HL-60 (cell line): ENCODE measurements around the gene TUG1.

ENCODE experiments used
- DNase-seq, 2 experiments: peaks; one replicate each; pipeline ENCODE4 v3.0.0-alpha.2; 2010 to 2020; ENCODE audit warnings: low read depth in 1 of 2, low spot score in 1 of 2
- H3K27ac ChIP-seq: fragments of 250-450 bp; sonication (Bioruptor Pico); replicated peaks from 2 replicates; pipeline ENCODE4 v1.5.1; 2020; ENCODE audit warnings: mild to moderate bottlenecking, moderate library complexity
- H3K27me3 ChIP-seq: fragments of 250-450 bp; sonication (Bioruptor Pico); 2 replicates; pipeline ENCODE4 v1.5.1; 2021; ENCODE audit warnings: mild to moderate bottlenecking, moderate library complexity; ENCODE audit not compliant: insufficient read depth, poor library complexity, severe bottlenecking
- H3K4me3 ChIP-seq: replicated peaks from 2 replicates; pipeline ENCODE4 v1.5.1; 2011; ENCODE audit warnings: mild to moderate bottlenecking, control low read depth, low read length; ENCODE audit not compliant: insufficient read depth
- GABPA ChIP-seq: IDR thresholded peaks from 2 replicates; pipeline ENCODE4 v1.6.1; 2012; ENCODE audit warnings: low read depth
- POLR2AphosphoS5 ChIP-seq: IDR thresholded peaks from 2 replicates; pipeline ENCODE4 v1.6.1; 2012; ENCODE audit warnings: low read depth
- SPI1 ChIP-seq: IDR thresholded peaks from 2 replicates; pipeline ENCODE4 v1.6.1; 2012; ENCODE audit warnings: low read depth, mild to moderate bottlenecking, borderline replicate concordance
- TF ChIP-seq, protein P1 (sequence below): IDR thresholded peaks from one replicate; pipeline ENCODE4 v1.5.1; 2011; ENCODE audit warnings: low read length, control low read depth, inconsistent platforms; ENCODE audit not compliant: insufficient read depth
- TF ChIP-seq, protein P2 (sequence below): IDR thresholded peaks from 2 replicates; pipeline ENCODE4 v1.6.1; 2012; ENCODE audit warnings: low read depth; ENCODE audit not compliant: insufficient replicate concordance

The TUG1 gene

DNA sequence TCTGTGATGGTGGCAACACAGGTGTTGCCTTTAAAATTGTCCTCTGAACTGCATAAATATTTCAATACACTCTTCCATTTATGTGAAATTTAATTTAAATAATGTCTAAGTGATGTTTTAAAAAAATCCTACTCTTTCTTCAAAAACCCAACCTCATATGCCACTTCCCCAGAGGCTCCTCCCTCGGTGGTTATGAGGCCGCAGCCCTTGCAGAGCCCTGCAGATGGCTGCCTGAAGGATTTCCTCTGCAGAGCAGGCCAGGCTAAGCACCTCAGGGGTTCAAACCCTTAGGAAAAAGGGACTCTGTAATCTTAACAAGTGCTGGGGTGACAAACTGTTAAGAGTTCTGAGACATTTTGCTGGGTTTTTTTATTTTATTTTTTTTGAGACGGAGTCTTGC lies 25.7 kb upstream of the TUG1 start:
- H3K27ac ChIP-seq = no peak overlapping the region
- TF ChIP-seq, protein P1, sequence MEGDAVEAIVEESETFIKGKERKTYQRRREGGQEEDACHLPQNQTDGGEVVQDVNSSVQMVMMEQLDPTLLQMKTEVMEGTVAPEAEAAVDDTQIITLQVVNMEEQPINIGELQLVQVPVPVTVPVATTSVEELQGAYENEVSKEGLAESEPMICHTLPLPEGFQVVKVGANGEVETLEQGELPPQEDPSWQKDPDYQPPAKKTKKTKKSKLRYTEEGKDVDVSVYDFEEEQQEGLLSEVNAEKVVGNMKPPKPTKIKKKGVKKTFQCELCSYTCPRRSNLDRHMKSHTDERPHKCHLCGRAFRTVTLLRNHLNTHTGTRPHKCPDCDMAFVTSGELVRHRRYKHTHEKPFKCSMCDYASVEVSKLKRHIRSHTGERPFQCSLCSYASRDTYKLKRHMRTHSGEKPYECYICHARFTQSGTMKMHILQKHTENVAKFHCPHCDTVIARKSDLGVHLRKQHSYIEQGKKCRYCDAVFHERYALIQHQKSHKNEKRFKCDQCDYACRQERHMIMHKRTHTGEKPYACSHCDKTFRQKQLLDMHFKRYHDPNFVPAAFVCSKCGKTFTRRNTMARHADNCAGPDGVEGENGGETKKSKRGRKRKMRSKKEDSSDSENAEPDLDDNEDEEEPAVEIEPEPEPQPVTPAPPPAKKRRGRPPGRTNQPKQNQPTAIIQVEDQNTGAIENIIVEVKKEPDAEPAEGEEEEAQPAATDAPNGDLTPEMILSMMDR = no peak
- DNase-seq = peak in 1 of 2 experiments; percentile 9
- no peaks in the 10 kb centered on the region for H3K27me3 ChIP-seq
- H3K4me3 ChIP-seq = no peak overlapping the region

DNA sequence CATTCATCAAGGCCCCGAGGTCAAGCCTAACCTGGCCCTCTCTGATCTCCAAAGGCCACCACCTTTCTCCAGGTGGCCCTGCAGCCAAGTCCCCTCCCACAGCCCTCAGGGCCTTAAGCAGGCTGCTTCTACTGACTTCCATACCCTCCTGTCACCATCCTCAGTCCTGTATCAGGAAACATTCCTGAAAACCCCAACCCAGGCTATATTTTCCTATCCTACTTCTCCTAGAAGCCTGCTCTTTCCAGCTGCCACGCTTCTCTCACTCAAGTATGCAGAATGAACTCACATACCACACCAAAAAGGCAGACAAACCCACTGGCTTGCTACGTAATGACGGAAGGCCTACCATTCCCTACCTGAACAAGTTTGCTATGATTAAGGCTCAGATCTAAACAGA lies 24.1 kb upstream of the TUG1 start:
- no peak overlapping the region for H3K4me3 ChIP-seq
- TF ChIP-seq, protein P2, sequence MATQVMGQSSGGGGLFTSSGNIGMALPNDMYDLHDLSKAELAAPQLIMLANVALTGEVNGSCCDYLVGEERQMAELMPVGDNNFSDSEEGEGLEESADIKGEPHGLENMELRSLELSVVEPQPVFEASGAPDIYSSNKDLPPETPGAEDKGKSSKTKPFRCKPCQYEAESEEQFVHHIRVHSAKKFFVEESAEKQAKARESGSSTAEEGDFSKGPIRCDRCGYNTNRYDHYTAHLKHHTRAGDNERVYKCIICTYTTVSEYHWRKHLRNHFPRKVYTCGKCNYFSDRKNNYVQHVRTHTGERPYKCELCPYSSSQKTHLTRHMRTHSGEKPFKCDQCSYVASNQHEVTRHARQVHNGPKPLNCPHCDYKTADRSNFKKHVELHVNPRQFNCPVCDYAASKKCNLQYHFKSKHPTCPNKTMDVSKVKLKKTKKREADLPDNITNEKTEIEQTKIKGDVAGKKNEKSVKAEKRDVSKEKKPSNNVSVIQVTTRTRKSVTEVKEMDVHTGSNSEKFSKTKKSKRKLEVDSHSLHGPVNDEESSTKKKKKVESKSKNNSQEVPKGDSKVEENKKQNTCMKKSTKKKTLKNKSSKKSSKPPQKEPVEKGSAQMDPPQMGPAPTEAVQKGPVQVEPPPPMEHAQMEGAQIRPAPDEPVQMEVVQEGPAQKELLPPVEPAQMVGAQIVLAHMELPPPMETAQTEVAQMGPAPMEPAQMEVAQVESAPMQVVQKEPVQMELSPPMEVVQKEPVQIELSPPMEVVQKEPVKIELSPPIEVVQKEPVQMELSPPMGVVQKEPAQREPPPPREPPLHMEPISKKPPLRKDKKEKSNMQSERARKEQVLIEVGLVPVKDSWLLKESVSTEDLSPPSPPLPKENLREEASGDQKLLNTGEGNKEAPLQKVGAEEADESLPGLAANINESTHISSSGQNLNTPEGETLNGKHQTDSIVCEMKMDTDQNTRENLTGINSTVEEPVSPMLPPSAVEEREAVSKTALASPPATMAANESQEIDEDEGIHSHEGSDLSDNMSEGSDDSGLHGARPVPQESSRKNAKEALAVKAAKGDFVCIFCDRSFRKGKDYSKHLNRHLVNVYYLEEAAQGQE = no peak
- TF ChIP-seq, protein P1 = no peak
- no peak for TF ChIP-seq SPI1
- TF ChIP-seq POLR2AphosphoS5 = no peak
- TF ChIP-seq GABPA = no peak
- no peak overlapping the region for H3K27ac ChIP-seq
- no peak for DNase-seq
- H3K27me3 ChIP-seq = no peaks in the 10 kb centered on the region

DNA sequence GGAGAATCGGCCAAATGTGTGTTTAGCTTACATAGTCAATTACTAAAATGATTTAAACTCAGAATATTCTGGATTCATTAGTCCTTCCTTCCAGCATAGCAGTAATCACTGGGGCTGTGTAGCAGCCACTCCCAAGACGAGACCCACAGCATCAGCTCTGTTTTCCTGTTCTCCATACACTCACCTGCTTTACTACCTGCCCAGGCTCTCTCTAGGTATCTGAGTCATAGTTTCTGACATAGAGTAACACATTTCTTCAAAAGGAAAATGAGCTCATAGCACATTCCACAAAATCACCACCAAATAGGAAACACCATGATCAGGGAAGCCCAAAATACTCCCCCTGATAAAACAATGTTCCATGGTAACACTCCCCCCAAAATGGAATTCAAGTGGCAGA lies 23.4 kb upstream of the TUG1 start:
- no peak for TF ChIP-seq POLR2AphosphoS5
- TF ChIP-seq, protein P1 = no peak
- no peak for TF ChIP-seq GABPA
- TF ChIP-seq, protein P2 = no peak
- no peak for TF ChIP-seq SPI1

DNA sequence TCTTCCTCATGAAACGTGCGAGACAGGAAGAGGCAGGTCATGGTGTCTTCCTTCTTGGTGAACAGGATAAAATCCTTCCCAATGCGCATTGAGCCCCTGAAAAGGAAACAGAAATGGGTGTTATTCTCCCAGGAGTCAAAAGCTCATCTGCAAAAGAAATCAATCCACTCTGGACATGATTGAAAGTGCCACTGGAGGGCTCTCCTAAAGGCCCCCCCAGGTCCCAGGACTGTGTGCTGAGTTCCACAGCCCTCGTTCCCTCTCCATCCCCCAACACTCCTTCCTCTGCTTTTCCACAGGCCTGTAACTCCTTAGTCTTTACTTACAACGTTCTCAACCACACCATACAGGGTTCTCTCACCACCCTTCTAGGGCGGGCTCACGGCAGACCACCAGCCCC lies 22.7 kb upstream of the TUG1 start:
- no peaks in the 10 kb centered on the region for H3K27me3 ChIP-seq
- H3K27ac ChIP-seq = no peak overlapping the region
- no peak overlapping the region for H3K4me3 ChIP-seq
- DNase-seq = no peak
- TF ChIP-seq, protein P1 = no peak
- TF ChIP-seq, protein P2 = no peak
- TF ChIP-seq GABPA (no peak), SPI1 (no peak)

More for the DNA sequence above, 23.4 kb upstream of the TUG1 start:
- no peaks in the 10 kb centered on the region for H3K27me3 ChIP-seq
- H3K27ac ChIP-seq = no peak overlapping the region
- no peak for DNase-seq
- H3K4me3 ChIP-seq = no peak overlapping the region
